Mesangial cell (primary cell): ENCODE results near the gene TNFSF13B. TPM values are rescaled to one million over a fixed set of nuclear protein-coding genes. Genes with fewer than 3 reads are reported as not detected.

ENCODE experiments used
- total RNA-seq: library from RNA; depleted of rRNA; stranded (reverse); fragments of >200 nt; gene quantifications from 2 replicates; pipeline ENCODE4 v1.2.3, GENCODE V29; 2015

The TNFSF13B gene, protein sequence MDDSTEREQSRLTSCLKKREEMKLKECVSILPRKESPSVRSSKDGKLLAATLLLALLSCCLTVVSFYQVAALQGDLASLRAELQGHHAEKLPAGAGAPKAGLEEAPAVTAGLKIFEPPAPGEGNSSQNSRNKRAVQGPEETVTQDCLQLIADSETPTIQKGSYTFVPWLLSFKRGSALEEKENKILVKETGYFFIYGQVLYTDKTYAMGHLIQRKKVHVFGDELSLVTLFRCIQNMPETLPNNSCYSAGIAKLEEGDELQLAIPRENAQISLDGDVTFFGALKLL
- 0.49 and 1.3 TPM in 2 replicates for total RNA-seq

DNA sequence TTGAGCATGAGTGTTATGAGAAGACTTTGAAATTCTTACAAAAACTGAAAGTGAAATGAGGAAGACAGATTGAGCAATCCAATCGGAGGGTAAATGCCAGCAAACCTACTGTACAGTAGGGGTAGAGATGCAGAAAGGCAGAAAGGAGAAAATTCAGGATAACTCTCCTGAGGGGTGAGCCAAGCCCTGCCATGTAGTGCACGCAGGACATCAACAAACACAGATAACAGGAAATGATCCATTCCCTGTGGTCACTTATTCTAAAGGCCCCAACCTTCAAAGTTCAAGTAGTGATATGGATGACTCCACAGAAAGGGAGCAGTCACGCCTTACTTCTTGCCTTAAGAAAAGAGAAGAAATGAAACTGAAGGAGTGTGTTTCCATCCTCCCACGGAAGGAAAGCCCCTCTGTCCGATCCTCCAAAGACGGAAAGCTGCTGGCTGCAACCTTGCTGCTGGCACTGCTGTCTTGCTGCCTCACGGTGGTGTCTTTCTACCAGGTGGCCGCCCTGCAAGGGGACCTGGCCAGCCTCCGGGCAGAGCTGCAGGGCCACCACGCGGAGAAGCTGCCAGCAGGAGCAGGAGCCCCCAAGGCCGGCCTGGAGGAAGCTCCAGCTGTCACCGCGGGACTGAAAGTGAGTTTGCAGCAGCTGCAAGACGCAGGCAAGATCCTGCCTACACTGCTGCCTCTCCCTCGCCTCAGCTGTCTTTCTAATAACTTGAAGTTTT lies at the start of gene TNFSF13B:
TNFSF13B (plus strand) TSS at position 118 of the 728 bp plus-strand sequence; CDS start at position 296, 178 bp downstream.

Other genes with a start within 250 kb of the TNFSF13B start
- gene LIG4, start 54.2 kb upstream of the TNFSF13B start, total RNA-seq = 5.1 and 5.4 TPM in 2 replicates
- gene ABHD13, start 51.3 kb upstream of the TNFSF13B start, total RNA-seq = 5.5 and 5.6 TPM in 2 replicates